Neuronal stem cell (in vitro differentiated cells): Measurements from ENCODE around the gene HOXD3.
A peak's percentile ranks its signal among the peaks of the same experiment; 100 is the strongest.

Experiments used
- DNase-seq: peaks from one replicate; pipeline ENCODE4 v3.0.0-alpha.2; 2013; ENCODE audit warnings: low spot score
- H2AFZ ChIP-seq: one replicate; pipeline ENCODE4 v1.6.1; 2013; ENCODE audit warnings: mild to moderate bottlenecking, low read length, inconsistent platforms
- H2AK5ac ChIP-seq: 2 replicates; pipeline ENCODE4 v1.6.1; 2013; ENCODE audit warnings: low read depth, mild to moderate bottlenecking, inconsistent platforms, low read length, moderate library complexity, mixed read lengths
- H2BK120ac ChIP-seq: 2 replicates; pipeline ENCODE4 v1.6.1; 2013; ENCODE audit warnings: low read depth, mild to moderate bottlenecking, inconsistent platforms, low read length, moderate library complexity, mixed read lengths
- H2BK12ac ChIP-seq: one replicate; pipeline ENCODE4 v1.6.1; 2013; ENCODE audit warnings: low read length, inconsistent platforms
- H2BK15ac ChIP-seq: 2 replicates; pipeline ENCODE4 v1.6.1; 2013; ENCODE audit warnings: mild to moderate bottlenecking, low read length, inconsistent platforms, mixed read lengths
- H2BK5ac ChIP-seq: one replicate; pipeline ENCODE4 v1.6.1; 2013; ENCODE audit warnings: inconsistent platforms, mild to moderate bottlenecking, low read length, moderate library complexity
- H3K14ac ChIP-seq: one replicate; pipeline ENCODE4 v1.6.1; 2013; ENCODE audit warnings: low read length, inconsistent platforms
- H3K18ac ChIP-seq: 2 replicates; pipeline ENCODE4 v1.6.1; 2013; ENCODE audit warnings: low read length, inconsistent platforms
- H3K23ac ChIP-seq: 2 replicates; pipeline ENCODE4 v1.6.1; 2013; ENCODE audit warnings: low read depth, mild to moderate bottlenecking, mixed read lengths, low read length, inconsistent platforms; ENCODE audit not compliant: poor library complexity
- H3K27ac ChIP-seq: replicated peaks from 3 replicates; pipeline ENCODE4 v1.5.1; 2013; ENCODE audit warnings: low read length, inconsistent platforms
- H3K27me3 ChIP-seq, 3 experiments: 2 replicates each; pipeline ENCODE4 v1.6.1; 2013; ENCODE audit warnings: low read length in 3 of 3, mild to moderate bottlenecking in 2 of 3, inconsistent platforms in 1 of 3, low read depth in 1 of 3, mixed read lengths in 1 of 3, moderate library complexity in 1 of 3; ENCODE audit not compliant: control insufficient read depth in 3 of 3, insufficient read depth in 3 of 3
- H3K36me3 ChIP-seq, 2 donors: replicated peaks in 1 of 2; 2 replicates each; pipeline ENCODE4 v1.6.1; 2013; ENCODE audit warnings: low read length in 2 of 2; ENCODE audit not compliant: control insufficient read depth in 2 of 2, insufficient read depth in 2 of 2
- H3K4ac ChIP-seq: 2 replicates; pipeline ENCODE4 v1.6.1; 2013; ENCODE audit warnings: inconsistent platforms, mild to moderate bottlenecking, low read length, moderate library complexity
- H3K4me1 ChIP-seq, 2 donors: 1 replicate in 1 of 2; 2 replicates in 1 of 2; pipeline ENCODE4 v1.6.1; 2013; ENCODE audit warnings: low read length in 2 of 2, low read depth in 1 of 2; ENCODE audit not compliant: control insufficient read depth in 2 of 2, insufficient read depth in 1 of 2
- H3K4me2 ChIP-seq: one replicate; pipeline ENCODE4 v1.6.1; 2013; ENCODE audit warnings: mild to moderate bottlenecking, low read length, inconsistent platforms; ENCODE audit not compliant: insufficient read depth, poor library complexity, severe bottlenecking
- H3K4me3 ChIP-seq, 2 donors: 2 replicates each; pipeline ENCODE4 v1.5.1; 2013; ENCODE audit warnings: low read length in 2 of 2, mild to moderate bottlenecking in 2 of 2, inconsistent platforms in 1 of 2, moderate library complexity in 1 of 2
- H3K79me1 ChIP-seq: one replicate; pipeline ENCODE4 v1.6.1; 2013; ENCODE audit warnings: low read depth, mild to moderate bottlenecking, inconsistent platforms, low read length, moderate library complexity
- H3K9ac ChIP-seq: one replicate; pipeline ENCODE4 v1.6.1; 2013; ENCODE audit warnings: mild to moderate bottlenecking, low read depth, low read length, inconsistent platforms; ENCODE audit not compliant: poor library complexity
- H3K9me3 ChIP-seq, 2 donors: replicated peaks in 1 of 2; 2 replicates each; pipeline versions ENCODE3 to v1.6.1; 2013; ENCODE audit warnings: low read length in 2 of 2, mild to moderate bottlenecking in 2 of 2, inconsistent platforms in 1 of 2, low read depth in 1 of 2, mixed read lengths in 1 of 2, moderate library complexity in 1 of 2; ENCODE audit not compliant: control insufficient read depth in 2 of 2, insufficient read depth in 1 of 2
- H4K8ac ChIP-seq: one replicate; pipeline ENCODE4 v1.6.1; 2013; ENCODE audit warnings: low read depth, mild to moderate bottlenecking, inconsistent platforms, low read length, moderate library complexity
- H4K91ac ChIP-seq: one replicate; pipeline ENCODE4 v1.6.1; 2013; ENCODE audit warnings: low read length, low read depth, mild to moderate bottlenecking, inconsistent platforms; ENCODE audit not compliant: poor library complexity
- WGBS, 2 donors: extraction: QIAGEN DNeasy Blood & Tissue Kit; methylation state at CpG; one replicate each; pipeline ENCODE4 v1.1.7; 2013; ENCODE audit warnings: missing lambda C conversion rate in 2 of 2, mixed read lengths in 1 of 2; ENCODE audit not compliant: insufficient read length in 2 of 2, insufficient replicate concordance in 1 of 2; ENCODE audit errors: extremely low coverage in 2 of 2; 5-methylcytosine and 5-hydroxymethylcytosine counted together

Gene HOXD3

DNA sequence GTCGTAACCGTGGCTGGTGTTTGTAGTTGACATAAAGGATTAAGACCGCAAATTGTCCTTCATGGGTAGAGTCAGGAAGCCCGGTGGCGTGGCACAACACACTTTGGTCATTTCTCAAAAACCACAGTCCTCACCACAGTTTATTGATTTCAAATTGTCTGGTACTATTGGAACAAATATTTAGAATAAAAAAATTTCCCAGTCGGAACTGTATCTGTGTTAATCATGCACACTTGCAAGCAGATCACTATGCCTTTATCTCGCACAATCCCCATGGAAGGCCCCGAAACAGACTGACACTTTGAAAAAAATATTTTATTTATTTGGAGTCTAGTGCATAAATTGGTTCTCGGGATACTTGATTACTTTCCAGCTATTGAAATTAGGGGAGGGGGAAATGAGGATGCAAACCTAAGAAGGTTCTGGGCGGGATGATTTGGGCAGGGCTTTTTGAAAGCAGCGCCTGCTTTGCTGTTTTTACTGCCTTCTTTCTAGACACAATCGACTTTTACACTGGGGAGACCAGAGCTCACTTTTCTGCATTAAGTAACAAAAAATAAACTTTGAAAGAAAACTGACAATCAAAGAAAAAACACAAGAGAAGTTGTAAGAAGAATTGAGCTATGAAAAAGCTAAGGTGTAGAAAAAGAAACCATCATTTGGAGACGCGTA, 15.9 kb downstream of the HOXD3 start:
- no peak for DNase-seq
- WGBS, 2 donors, result no CpG with 5 or more reads among the region's 14 CpGs
- no peak overlapping the region for H4K8ac ChIP-seq
- no peak overlapping the region for H4K91ac ChIP-seq
- H3K27me3 ChIP-seq, result peaks cover 37 to 98% (median 89%) of the 10 kb centered on the region in 3 experiments
- H3K36me3 ChIP-seq, result no peaks in the 10 kb centered on the region
- no peak overlapping the region for H2BK5ac ChIP-seq
- H3K18ac ChIP-seq, result no peak overlapping the region
- peaks cover 2 to 6% of the 10 kb centered on the region in 2 donors for H3K9me3 ChIP-seq
- H3K23ac ChIP-seq, result no peak overlapping the region
- H3K14ac ChIP-seq, result no peak overlapping the region
- no peak overlapping the region for H3K27ac ChIP-seq
- H3K79me1 ChIP-seq, result no peaks in the 10 kb centered on the region
- H2AFZ ChIP-seq, result no peak overlapping the region
- no peak overlapping the region for H3K4ac ChIP-seq
- H2BK15ac ChIP-seq, result no peak overlapping the region
- no peak overlapping the region for H2BK120ac ChIP-seq
- peaks cover 7 to 13% of the 10 kb centered on the region in 2 donors for H3K4me1 ChIP-seq
- no peak overlapping the region for H2AK5ac ChIP-seq
- no peak overlapping the region for H3K4me3 ChIP-seq
- H3K9ac ChIP-seq, result no peak overlapping the region
- H2BK12ac ChIP-seq, result no peak overlapping the region
- H3K4me2 ChIP-seq, result no peak overlapping the region

DNA sequence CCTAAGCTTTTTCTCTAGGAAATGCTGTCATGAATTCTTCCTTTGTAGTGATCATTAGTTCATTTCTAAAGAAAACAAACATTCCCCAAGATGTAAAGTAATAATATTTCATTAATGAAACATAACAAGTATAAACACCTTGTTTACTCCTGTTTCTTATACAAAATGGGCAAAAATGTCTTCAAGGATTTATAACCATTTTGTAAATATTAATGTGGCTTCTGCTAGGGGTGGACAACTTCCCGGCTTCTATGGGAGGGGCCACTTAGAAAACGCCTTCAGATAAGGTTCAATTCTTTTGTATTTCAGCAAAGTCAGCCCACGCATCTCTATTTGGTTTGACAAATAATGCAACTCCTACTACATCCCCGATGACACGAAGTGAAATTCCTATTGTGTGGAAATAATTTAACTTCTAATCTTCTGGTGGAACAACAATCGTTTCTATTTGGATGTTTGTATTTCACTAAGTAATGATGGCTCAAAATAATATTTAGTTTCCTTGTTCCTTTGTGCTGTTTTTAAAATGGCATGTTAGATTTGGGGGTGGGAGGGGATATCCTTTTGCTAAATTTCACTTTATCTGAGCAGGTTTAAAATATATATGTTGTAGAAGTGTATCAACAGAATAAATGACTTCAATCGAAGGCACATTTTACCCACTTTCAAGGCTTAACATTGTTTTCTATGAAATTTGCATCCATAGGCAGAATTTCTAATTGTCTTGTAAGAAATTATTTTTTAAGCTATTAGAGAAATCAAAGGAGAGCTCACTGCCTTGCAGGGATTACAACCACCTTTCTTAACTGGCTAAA, 16.7 kb downstream of the HOXD3 start:
- no peaks in the 10 kb centered on the region for H3K79me1 ChIP-seq
- H3K18ac ChIP-seq, result no peak overlapping the region
- H3K27ac ChIP-seq, result no peak overlapping the region
- no peak for DNase-seq
- H2BK120ac ChIP-seq, result no peak overlapping the region
- H3K4me2 ChIP-seq, result no peak overlapping the region
- no peak overlapping the region for H4K91ac ChIP-seq
- no peak overlapping the region for H3K14ac ChIP-seq
- H2BK5ac ChIP-seq, result no peak overlapping the region
- peaks cover 2 to 6% of the 10 kb centered on the region in 2 donors for H3K9me3 ChIP-seq
- H2AFZ ChIP-seq, result no peak overlapping the region
- H3K27me3 ChIP-seq, result peaks cover 44 to 100% (median 94%) of the 10 kb centered on the region in 3 experiments
- peaks cover 7 to 13% of the 10 kb centered on the region in 2 donors for H3K4me1 ChIP-seq
- no peak overlapping the region for H3K23ac ChIP-seq
- no CpG with 5 or more reads among the region's 7 CpGs for WGBS, 2 donors
- no peak overlapping the region for H3K4me3 ChIP-seq
- H3K4ac ChIP-seq, result no peak overlapping the region
- no peaks in the 10 kb centered on the region for H3K36me3 ChIP-seq
- H2BK15ac ChIP-seq, result no peak overlapping the region
- no peak overlapping the region for H2BK12ac ChIP-seq
- no peak overlapping the region for H3K9ac ChIP-seq
- H2AK5ac ChIP-seq, result no peak overlapping the region
- no peak overlapping the region for H4K8ac ChIP-seq

DNA sequence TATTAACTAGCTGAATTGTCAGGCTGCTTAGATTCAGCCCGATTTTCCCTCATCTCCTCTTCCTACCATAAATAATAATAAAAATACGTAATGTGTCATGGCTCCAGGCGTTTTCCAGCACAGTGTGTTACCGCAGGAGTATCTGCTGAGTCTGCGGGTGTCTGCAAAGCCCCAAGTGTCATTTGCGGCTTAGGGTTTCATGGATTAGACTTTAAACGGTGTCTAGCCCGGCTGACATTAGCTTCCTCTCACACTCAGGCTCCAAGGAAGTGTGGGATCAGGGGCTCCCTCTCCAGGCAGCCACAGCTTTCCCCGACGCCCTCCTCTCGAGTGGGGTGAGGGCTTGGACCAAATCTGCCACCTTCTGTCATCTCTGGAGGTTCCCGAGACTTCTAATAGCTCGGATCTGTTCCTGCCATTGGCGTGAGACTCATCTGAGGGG, 17.3 kb downstream of the HOXD3 start:
- WGBS, 2 donors, result no CpG with 5 or more reads among the region's 14 CpGs
- Histone ChIP-seq H3K4me3 (peak overlapping the region in 1 of 2 donors; percentile 11), H4K91ac (no peak overlapping the region)

More for the DNA sequence above, 17.3 kb downstream of the HOXD3 start:
- no peak overlapping the region for H3K23ac ChIP-seq
- DNase-seq, result no peak
- H3K9me3 ChIP-seq, result peaks cover 2 to 6% of the 10 kb centered on the region in 2 donors
- H3K79me1 ChIP-seq, result no peaks in the 10 kb centered on the region
- H3K9ac ChIP-seq, result no peak overlapping the region
- no peak overlapping the region for H2AK5ac ChIP-seq
- peak overlapping the region; percentile 93 for H2AFZ ChIP-seq
- H3K36me3 ChIP-seq, result no peaks in the 10 kb centered on the region
- no peak overlapping the region for H2BK5ac ChIP-seq
- peaks cover 7 to 13% of the 10 kb centered on the region in 2 donors for H3K4me1 ChIP-seq
- H3K14ac ChIP-seq, result no peak overlapping the region
- no peak overlapping the region for H2BK12ac ChIP-seq
- H2BK120ac ChIP-seq, result no peak overlapping the region
- peaks cover 48 to 100% (median 94%) of the 10 kb centered on the region in 3 experiments for H3K27me3 ChIP-seq
- no peak overlapping the region for H3K27ac ChIP-seq
- H3K18ac ChIP-seq, result no peak overlapping the region
- no peak overlapping the region for H2BK15ac ChIP-seq
- no peak overlapping the region for H3K4ac ChIP-seq
- H4K8ac ChIP-seq, result no peak overlapping the region
- peak overlapping the region; percentile 51 for H3K4me2 ChIP-seq
